Measurements from ENCODE around the gene CHFR.
A peak's percentile ranks its signal among the peaks of the same experiment; 100 is the strongest.

DNA sequence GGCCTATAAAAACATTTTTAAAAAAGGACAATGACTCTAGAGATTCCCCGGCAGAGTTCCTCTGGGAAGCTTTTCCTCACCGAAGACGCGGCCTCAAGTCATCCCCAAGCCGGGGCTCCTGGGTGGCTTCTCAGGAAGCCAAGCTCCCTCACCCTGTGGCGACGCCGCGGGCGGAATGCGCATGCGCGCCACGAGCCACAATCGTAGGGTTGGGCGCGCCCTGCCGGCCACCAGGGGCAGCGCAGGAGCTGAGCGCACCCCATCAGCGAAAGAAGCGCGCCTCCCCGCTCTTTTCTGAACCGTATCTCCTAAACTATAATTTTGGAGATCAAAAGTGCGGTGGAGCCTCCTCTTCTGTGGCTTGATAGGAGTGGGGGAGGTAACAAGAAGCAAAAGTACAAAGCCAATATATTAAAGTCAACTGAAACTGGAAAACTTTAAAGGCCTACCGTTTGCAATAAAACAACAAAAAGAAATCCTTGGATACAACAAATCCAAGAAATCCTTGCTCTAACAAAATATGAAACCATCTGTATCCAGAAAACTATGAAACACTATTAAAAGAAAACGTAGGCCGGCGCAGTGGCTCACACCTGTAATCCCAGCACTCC lies 17.4 kb upstream of the CHFR start:
- TF ChIP-seq, protein P1, sequence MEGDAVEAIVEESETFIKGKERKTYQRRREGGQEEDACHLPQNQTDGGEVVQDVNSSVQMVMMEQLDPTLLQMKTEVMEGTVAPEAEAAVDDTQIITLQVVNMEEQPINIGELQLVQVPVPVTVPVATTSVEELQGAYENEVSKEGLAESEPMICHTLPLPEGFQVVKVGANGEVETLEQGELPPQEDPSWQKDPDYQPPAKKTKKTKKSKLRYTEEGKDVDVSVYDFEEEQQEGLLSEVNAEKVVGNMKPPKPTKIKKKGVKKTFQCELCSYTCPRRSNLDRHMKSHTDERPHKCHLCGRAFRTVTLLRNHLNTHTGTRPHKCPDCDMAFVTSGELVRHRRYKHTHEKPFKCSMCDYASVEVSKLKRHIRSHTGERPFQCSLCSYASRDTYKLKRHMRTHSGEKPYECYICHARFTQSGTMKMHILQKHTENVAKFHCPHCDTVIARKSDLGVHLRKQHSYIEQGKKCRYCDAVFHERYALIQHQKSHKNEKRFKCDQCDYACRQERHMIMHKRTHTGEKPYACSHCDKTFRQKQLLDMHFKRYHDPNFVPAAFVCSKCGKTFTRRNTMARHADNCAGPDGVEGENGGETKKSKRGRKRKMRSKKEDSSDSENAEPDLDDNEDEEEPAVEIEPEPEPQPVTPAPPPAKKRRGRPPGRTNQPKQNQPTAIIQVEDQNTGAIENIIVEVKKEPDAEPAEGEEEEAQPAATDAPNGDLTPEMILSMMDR (IDR thresholded peaks at IDR 0.05), result peak; percentile 84 to 91 (median 90)
- no peak for TF ChIP-seq POLR2A (IDR thresholded peaks at IDR 0.05)

All from testis (tissue), 2 donors.